HCT116 (cell line): ENCODE results near the gene PAQR6. TPM values are rescaled to one million over a fixed set of nuclear protein-coding genes. Genes with fewer than 3 reads are reported as not detected.

Experiments
- ATAC-seq: fragments of 200-7000 bp; cut with Tn5 transposase; 2 replicates; pipeline ENCODE4 v1.9.1; 2020; ENCODE audit warnings: mild to moderate bottlenecking, moderate library complexity
- BruUV-seq: library from RNA; stranded (reverse); fragments of 400-500 nt; replicated peaks from 2 replicates; lab custom pipeline; 2021; lab: Mats Ljungman, UMichigan
- CTCF ChIA-PET: fragments of 300-600 bp; sonication (Branson Sonifier 250); formaldehyde crosslinking; loops from one replicate; lab custom pipeline; 2021; ENCODE audit warnings: antibody characterized with exemption; lab: Charles Lee
- POLR2A ChIA-PET: fragments of 300-600, 350-600 bp; sonication (Branson Sonifier 250); formaldehyde crosslinking; loops from one replicate; lab custom pipeline; 2021; ENCODE audit warnings: antibody characterized with exemption; lab: Charles Lee
- RAD21 ChIA-PET, 2 experiments: fragments of 300-600 bp; sonication (Branson Sonifier 250); formaldehyde crosslinking; loops; one replicate each; lab custom pipeline; 2023; ENCODE audit warnings: low total read pairs in 2 of 2; ENCODE audit not compliant: uncharacterized antibody in 2 of 2, unreplicated experiment in 2 of 2, low non-redundant PET in 1 of 2; lab: Charles Lee
- DNase-seq: peaks from one replicate; pipeline ENCODE4 v3.0.0-alpha.2; 2010; ENCODE audit warnings: low read depth, low spot score
- H2AFZ ChIP-seq: fragments of 200-600 bp; shearing (Covaris generic), sonication (generic); 2 replicates; pipeline ENCODE4 v1.6.1; 2017; ENCODE audit warnings: low read depth, mixed run types, mixed read lengths, antibody characterized with exemption, low read length; ENCODE audit not compliant: poor library complexity, severe bottlenecking
- H3K27ac ChIP-seq: 2 replicates; pipeline ENCODE4 v1.5.1; 2012; ENCODE audit warnings: low read depth, low read length
- H3K27me3 ChIP-seq: fragments of 200-600 bp; sonication (generic); 2 replicates; pipeline ENCODE4 v1.6.1; 2016; ENCODE audit warnings: mixed run types, low read length, mixed read lengths; ENCODE audit not compliant: insufficient read depth
- H3K36me3 ChIP-seq, 2 experiments: fragments of 200-500 bp in 1 of 2; fragments of 200-600 bp in 1 of 2; sonication (Bioruptor generic) in 1 of 2; sonication (generic) in 1 of 2; 2 replicates each; pipeline versions ENCODE4 v1.5.1 to v1.6.1; 2014 to 2016; ENCODE audit warnings: low read length in 2 of 2, inconsistent platforms in 1 of 2, mixed read lengths in 1 of 2, mixed run types in 1 of 2; ENCODE audit not compliant: insufficient read depth in 2 of 2, control insufficient read depth in 1 of 2
- H3K4me1 ChIP-seq, 2 experiments: fragments of 200-600 bp in 1 of 2; sonication (generic) in 1 of 2; 2 replicates each; pipeline versions ENCODE4 v1.5.1 to v1.6.1; 2012 to 2017; ENCODE audit warnings: low read length in 2 of 2, inconsistent platforms in 1 of 2, mild to moderate bottlenecking in 1 of 2, mixed read lengths in 1 of 2, mixed run types in 1 of 2, moderate library complexity in 1 of 2; ENCODE audit not compliant: insufficient read depth in 2 of 2, control insufficient read depth in 1 of 2
- H3K4me2 ChIP-seq: fragments of 200-600 bp; sonication (generic); 2 replicates; pipeline ENCODE4 v1.6.1; 2017; ENCODE audit warnings: mixed run types, low read length, mixed read lengths
- H3K4me3 ChIP-seq, 2 experiments: fragments of 200-600 bp in 1 of 2; sonication (generic) in 1 of 2; replicated peaks in 1 of 2; 2 replicates each; pipeline ENCODE4 v1.5.1; 2011 to 2016; ENCODE audit warnings: low read length in 2 of 2, control low read depth in 1 of 2, low read depth in 1 of 2, mild to moderate bottlenecking in 1 of 2, mixed read lengths in 1 of 2, mixed run types in 1 of 2
- H3K79me2 ChIP-seq: fragments of 200-600 bp; sonication (generic); 2 replicates; pipeline ENCODE4 v1.6.1; 2017; ENCODE audit warnings: mild to moderate bottlenecking, mixed run types, low read length, moderate library complexity, mixed read lengths; ENCODE audit not compliant: insufficient read depth
- H3K9ac ChIP-seq: fragments of 200-600 bp; sonication (generic); 2 replicates; pipeline ENCODE4 v1.6.1; 2016; ENCODE audit warnings: low read length, mixed read lengths
- H3K9me2 ChIP-seq: fragments of 200-600 bp; sonication (generic), shearing (Covaris generic); 2 replicates; pipeline ENCODE4 v1.6.1; 2017; ENCODE audit warnings: mixed run types, mild to moderate bottlenecking, moderate library complexity; ENCODE audit not compliant: insufficient read depth
- H3K9me3 ChIP-seq, 2 experiments: fragments of 200-500 bp in 1 of 2; fragments of 200-600 bp in 1 of 2; sonication (Bioruptor generic) in 1 of 2; sonication (generic) in 1 of 2; 2 replicates each; pipeline ENCODE4 v1.6.1; 2014 to 2017; ENCODE audit warnings: low read length in 2 of 2, mixed read lengths in 2 of 2, inconsistent platforms in 1 of 2, low read depth in 1 of 2, mild to moderate bottlenecking in 1 of 2, mixed run types in 1 of 2, moderate library complexity in 1 of 2; ENCODE audit not compliant: control insufficient read depth in 1 of 2, insufficient read depth in 1 of 2
- H4K20me1 ChIP-seq: fragments of 200-600 bp; sonication (generic), shearing (Covaris generic); 2 replicates; pipeline ENCODE4 v1.6.1; 2017; ENCODE audit warnings: mixed run types, mild to moderate bottlenecking, moderate library complexity; ENCODE audit not compliant: insufficient read depth
- CEBPB ChIP-seq: IDR thresholded peaks from 2 replicates; pipeline ENCODE4 v1.6.1; 2012; ENCODE audit warnings: low read depth
- ELF1 ChIP-seq: IDR thresholded peaks from 2 replicates; pipeline ENCODE4 v1.6.1; 2012; ENCODE audit warnings: low read depth, borderline replicate concordance
- POLR2A ChIP-seq: IDR thresholded peaks from 2 replicates; pipeline ENCODE4 v1.7.0; 2011; ENCODE audit warnings: borderline replicate concordance; ENCODE audit not compliant: insufficient read depth, insufficient read length; ENCODE audit errors: extremely low read depth
- REST ChIP-seq: IDR thresholded peaks from 2 replicates; pipeline ENCODE4 v1.6.1; 2012; ENCODE audit warnings: low read depth
- SIN3A ChIP-seq: IDR thresholded peaks from 2 replicates; pipeline ENCODE4 v1.6.1; 2012; ENCODE audit warnings: low read depth
- SP1 ChIP-seq: IDR thresholded peaks from 2 replicates; pipeline ENCODE4 v1.6.1; 2012; ENCODE audit warnings: low read depth
- SRF ChIP-seq: IDR thresholded peaks from 2 replicates; pipeline ENCODE4 v1.6.1; 2012; ENCODE audit warnings: low read depth
- intact Hi-C: fragments of 100-400 bp; cut with micrococcal nuclease; formaldehyde crosslinking; loops from 2 replicates; pipeline ENCODE4 v1.10.0; 2022
- total RNA-seq: library from RNA; stranded (reverse); gene quantifications from one replicate; pipeline ENCODE4 v1.2.1, GENCODE V29; 2021; ENCODE audit not compliant: unreplicated experiment
- TF ChIP-seq, protein P1 (sequence below): IDR thresholded peaks from 2 replicates; pipeline ENCODE4 v1.6.1; 2011; ENCODE audit warnings: mild to moderate bottlenecking, low read length, moderate library complexity; ENCODE audit not compliant: insufficient replicate concordance; ENCODE audit errors: extremely low read depth

The PAQR6 gene
- total RNA-seq, 1 experiment from 2014 or later: 10.9 TPM

DNA sequence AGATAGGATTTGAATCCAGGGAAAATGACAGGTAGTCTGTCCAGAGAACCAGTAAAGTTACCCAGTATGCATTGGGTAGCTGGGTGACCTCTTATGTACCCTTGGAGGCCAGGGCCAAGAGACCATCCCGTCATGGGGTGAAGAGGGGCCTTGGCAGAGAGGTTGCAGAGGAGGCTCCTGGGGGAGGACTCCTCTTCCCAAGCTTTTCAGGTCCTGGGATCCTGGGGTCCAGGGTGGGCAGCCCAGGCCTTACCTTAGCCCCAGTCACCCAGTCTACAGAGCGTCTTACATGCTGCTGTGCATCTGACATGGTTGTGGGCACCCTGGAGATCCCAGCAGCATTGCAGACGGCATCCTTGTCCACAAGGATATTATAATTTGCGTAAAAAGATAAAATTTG lies 21.1 kb downstream of the PAQR6 start:
- H3K9me2 ChIP-seq: no peaks in the 10 kb centered on the region
- no peaks in the 10 kb centered on the region for H3K27me3 ChIP-seq
- no peak overlapping the region for H3K9ac ChIP-seq
- intact Hi-C loops: no loop called here
- no peaks in the 10 kb centered on the region for H4K20me1 ChIP-seq
- peaks cover 0 to 8% of the 10 kb centered on the region in 2 experiments; a peak in 3 of 4 replicates for H3K36me3 ChIP-seq
- CTCF ChIA-PET: interaction anchor here (3.0 to 4.4 kb wide), 2 partner anchors 83 to 130 kb away, joined by 19 to 98 read pairs; no protein-coding TSS in a partner anchor
- H3K4me2 ChIP-seq: no peak overlapping the region
- H3K4me1 ChIP-seq: peaks cover 4 to 14% of the 10 kb centered on the region in 2 experiments; a peak in 3 of 4 replicates
- no peaks in the 10 kb centered on the region for H3K79me2 ChIP-seq
- no peak for ATAC-seq
- POLR2A ChIA-PET: no interaction called here
- H3K9me3 ChIP-seq: no peaks in the 10 kb centered on the region
- H2AFZ ChIP-seq: no peak overlapping the region
- H3K4me3 ChIP-seq: no peak overlapping the region
- no TSS peak for BruUV-seq
- RAD21 ChIA-PET: no interaction called here
- no peak for TF ChIP-seq SRF
- no peak for TF ChIP-seq CEBPB
- TF ChIP-seq, protein P1, sequence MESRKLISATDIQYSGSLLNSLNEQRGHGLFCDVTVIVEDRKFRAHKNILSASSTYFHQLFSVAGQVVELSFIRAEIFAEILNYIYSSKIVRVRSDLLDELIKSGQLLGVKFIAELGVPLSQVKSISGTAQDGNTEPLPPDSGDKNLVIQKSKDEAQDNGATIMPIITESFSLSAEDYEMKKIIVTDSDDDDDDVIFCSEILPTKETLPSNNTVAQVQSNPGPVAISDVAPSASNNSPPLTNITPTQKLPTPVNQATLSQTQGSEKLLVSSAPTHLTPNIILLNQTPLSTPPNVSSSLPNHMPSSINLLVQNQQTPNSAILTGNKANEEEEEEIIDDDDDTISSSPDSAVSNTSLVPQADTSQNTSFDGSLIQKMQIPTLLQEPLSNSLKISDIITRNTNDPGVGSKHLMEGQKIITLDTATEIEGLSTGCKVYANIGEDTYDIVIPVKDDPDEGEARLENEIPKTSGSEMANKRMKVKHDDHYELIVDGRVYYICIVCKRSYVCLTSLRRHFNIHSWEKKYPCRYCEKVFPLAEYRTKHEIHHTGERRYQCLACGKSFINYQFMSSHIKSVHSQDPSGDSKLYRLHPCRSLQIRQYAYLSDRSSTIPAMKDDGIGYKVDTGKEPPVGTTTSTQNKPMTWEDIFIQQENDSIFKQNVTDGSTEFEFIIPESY: no peak
- no peak for TF ChIP-seq SP1
- TF ChIP-seq REST: no peak
- TF ChIP-seq POLR2A: no peak
- no peak for TF ChIP-seq ELF1
- TF ChIP-seq SIN3A: no peak
- no peak for DNase-seq
- no peak overlapping the region for H3K27ac ChIP-seq
